IMR-90 (cell line): ENCODE data around the gene HENMT1. TPM values are rescaled to one million over a fixed set of nuclear protein-coding genes. Genes with fewer than 3 reads are reported as not detected.

ENCODE experiments used
- ATAC-seq: fragments of 200-7000 bp; cut with Tn5 transposase; 2 replicates; pipeline ENCODE4 v1.9.1; 2020; ENCODE audit warnings: low read depth, mild to moderate bottlenecking, moderate library complexity
- BruUV-seq: library from RNA; stranded (reverse); fragments of 400-500 nt; replicated peaks from 2 replicates; lab custom pipeline; 2021; lab: Mats Ljungman, UMichigan
- CTCF ChIA-PET: fragments of 300-600 bp; formaldehyde crosslinking; extraction: SDS; loops from one replicate; lab custom pipeline; 2021; ENCODE audit warnings: antibody characterized with exemption; lab: Yijun Ruan, JAX
- POLR2A ChIA-PET: fragments of 300-600 bp; sonication (Branson Sonifier 250); formaldehyde crosslinking; loops from one replicate; lab custom pipeline; 2022; ENCODE audit warnings: antibody characterized with exemption; ENCODE audit not compliant: unreplicated experiment; lab: Charles Lee
- DNase-seq: peaks from one replicate; pipeline ENCODE4 v3.0.0; 2013
- H2AFZ ChIP-seq: replicated peaks from 2 replicates; pipeline ENCODE3; 2013; ENCODE audit warnings: low read length, mild to moderate bottlenecking; ENCODE audit not compliant: poor library complexity
- H2AK5ac ChIP-seq: 2 replicates; pipeline ENCODE4 v1.6.1; 2013; ENCODE audit warnings: low read depth, low read length, inconsistent platforms
- H2AK9ac ChIP-seq: replicated peaks from 2 replicates; pipeline ENCODE3; 2013; ENCODE audit warnings: mild to moderate bottlenecking, low read depth, low read length, moderate library complexity; ENCODE audit not compliant: poor library complexity
- H2BK120ac ChIP-seq: 2 replicates; pipeline ENCODE4 v1.6.1; 2013; ENCODE audit warnings: low read depth, low read length, inconsistent platforms
- H2BK15ac ChIP-seq: 3 replicates; pipeline ENCODE4 v1.6.1; 2013; ENCODE audit warnings: low read depth, low read length, inconsistent platforms
- H2BK20ac ChIP-seq: 2 replicates; pipeline ENCODE4 v1.6.1; 2013; ENCODE audit warnings: low read depth, mild to moderate bottlenecking, inconsistent platforms, low read length, moderate library complexity
- H2BK5ac ChIP-seq: 2 replicates; pipeline ENCODE4 v1.6.1; 2013; ENCODE audit warnings: mild to moderate bottlenecking, low read depth, low read length, inconsistent platforms; ENCODE audit not compliant: poor library complexity, severe bottlenecking
- H3K14ac ChIP-seq: replicated peaks from 2 replicates; pipeline ENCODE4 v1.6.1; 2013; ENCODE audit warnings: low read depth, low read length, inconsistent platforms
- H3K18ac ChIP-seq: 2 replicates; pipeline ENCODE4 v1.6.1; 2013; ENCODE audit warnings: low read depth, low read length, control low read depth
- H3K23ac ChIP-seq: 2 replicates; pipeline ENCODE4 v1.6.1; 2013; ENCODE audit warnings: low read depth, low read length, inconsistent platforms
- H3K27ac ChIP-seq: 2 replicates; pipeline ENCODE4 v1.5.1; 2013; ENCODE audit warnings: mild to moderate bottlenecking, control low read depth, low read length; ENCODE audit not compliant: insufficient read depth
- H3K27me3 ChIP-seq: 2 replicates; pipeline ENCODE4 v1.6.1; 2013; ENCODE audit warnings: low read length; ENCODE audit not compliant: control insufficient read depth, insufficient read depth
- H3K36me3 ChIP-seq: 2 replicates; pipeline ENCODE4 v1.6.1; 2013; ENCODE audit warnings: low read length, mixed read lengths; ENCODE audit not compliant: control insufficient read depth, insufficient read depth
- H3K4ac ChIP-seq: 2 replicates; pipeline ENCODE4 v1.6.1; 2013; ENCODE audit warnings: low read depth, low read length, inconsistent platforms
- H3K4me1 ChIP-seq: 2 replicates; pipeline ENCODE4 v1.6.1; 2013; ENCODE audit warnings: low read length, mixed read lengths; ENCODE audit not compliant: control insufficient read depth, insufficient read depth
- H3K4me2 ChIP-seq: 2 replicates; pipeline ENCODE4 v1.6.1; 2013; ENCODE audit warnings: low read depth, mild to moderate bottlenecking, control low read depth, low read length, moderate library complexity
- H3K4me3 ChIP-seq: 2 replicates; pipeline ENCODE4 v1.5.1; 2013; ENCODE audit warnings: low read depth, mild to moderate bottlenecking, control low read depth, low read length, moderate library complexity; ENCODE audit not compliant: insufficient read depth
- H3K56ac ChIP-seq: 2 replicates; pipeline ENCODE4 v1.6.1; 2013; ENCODE audit warnings: low read length, inconsistent platforms; ENCODE audit not compliant: insufficient read depth; ENCODE audit errors: extremely low read depth
- H3K79me1 ChIP-seq, 2 experiments: 2 replicates each; pipeline ENCODE4 v1.6.1; 2013; ENCODE audit warnings: low read length in 2 of 2, inconsistent platforms in 1 of 2, low read depth in 1 of 2
- H3K9ac ChIP-seq: 2 replicates; pipeline ENCODE4 v1.6.1; 2013; ENCODE audit warnings: low read depth, low read length, control low read depth
- H3K9me1 ChIP-seq: 2 replicates; pipeline ENCODE4 v1.6.1; 2013; ENCODE audit warnings: low read length, inconsistent platforms; ENCODE audit not compliant: insufficient read depth
- H3K9me3 ChIP-seq: 2 replicates; pipeline ENCODE4 v1.6.1; 2013; ENCODE audit warnings: low read length; ENCODE audit not compliant: control insufficient read depth, insufficient read depth
- H4K20me1 ChIP-seq: 2 replicates; pipeline ENCODE4 v1.6.1; 2013; ENCODE audit warnings: low read length, inconsistent platforms; ENCODE audit not compliant: insufficient read depth
- H4K5ac ChIP-seq: 2 replicates; pipeline ENCODE4 v1.6.1; 2013; ENCODE audit warnings: mild to moderate bottlenecking, low read depth, low read length, control low read depth
- H4K8ac ChIP-seq, 2 experiments: 2 replicates each; pipeline ENCODE4 v1.6.1; 2013; ENCODE audit warnings: low read depth in 2 of 2, low read length in 2 of 2, control low read depth in 1 of 2, inconsistent platforms in 1 of 2
- H4K91ac ChIP-seq: 2 replicates; pipeline ENCODE4 v1.6.1; 2013; ENCODE audit warnings: low read depth, low read length, inconsistent platforms; ENCODE audit not compliant: insufficient read depth
- BHLHE40 ChIP-seq: fragments of 150-350 bp; IDR thresholded peaks from 2 replicates; pipeline ENCODE4 v1.6.1; 2016; ENCODE audit warnings: mild to moderate bottlenecking, low read depth, low read length
- CEBPB ChIP-seq: IDR thresholded peaks from 2 replicates; pipeline ENCODE4 v1.6.1; 2012; ENCODE audit warnings: low read depth, low read length, improper control_type of control experiment
- CHD1 ChIP-seq: IDR thresholded peaks from 2 replicates; pipeline ENCODE4 v1.6.1; 2012; ENCODE audit warnings: low read depth, low read length, improper control_type of control experiment
- FOS ChIP-seq: fragments of 150-350 bp; IDR thresholded peaks from 2 replicates; pipeline ENCODE4 v1.6.1; 2016; ENCODE audit warnings: low read depth, low read length
- MAZ ChIP-seq: IDR thresholded peaks from 2 replicates; pipeline ENCODE4 v1.6.1; 2012; ENCODE audit warnings: low read depth, mild to moderate bottlenecking, low read length, improper control_type of control experiment, moderate library complexity, borderline replicate concordance
- NFE2L2 ChIP-seq: fragments of 150-350 bp; IDR thresholded peaks from 2 replicates; pipeline ENCODE4 v1.6.1; 2016; ENCODE audit warnings: low read depth, mild to moderate bottlenecking, low read length
- POLR2A ChIP-seq: IDR thresholded peaks from 2 replicates; pipeline ENCODE4 v1.6.1; 2012; ENCODE audit warnings: mild to moderate bottlenecking, low read depth, low read length
- RCOR1 ChIP-seq: IDR thresholded peaks from 2 replicates; pipeline ENCODE4 v1.6.1; 2012; ENCODE audit warnings: mild to moderate bottlenecking, low read length, improper control_type of control experiment; ENCODE audit not compliant: insufficient replicate concordance
- SMC3 ChIP-seq: fragments of 150-350 bp; IDR thresholded peaks from 2 replicates; pipeline ENCODE4 v1.6.1; 2016; ENCODE audit warnings: low read depth, mild to moderate bottlenecking, antibody characterized with exemption, low read length, moderate library complexity
- WGBS, 2 experiments: methylation state at CpG; one replicate each; pipeline versions ENCODE4 v1.1.5 to v1.1.7; 2013; ENCODE audit warnings: missing lambda C conversion rate in 2 of 2; ENCODE audit not compliant: insufficient read length in 1 of 2; ENCODE audit errors: extremely low coverage in 2 of 2; 5-methylcytosine and 5-hydroxymethylcytosine counted together
- dilution Hi-C: fragments of 300-500 bp; cut with HindIII; formaldehyde crosslinking; loops from one replicate; pipeline ENCODE4 v1.14.3; 2018; ENCODE audit warnings: low sequenced_read_pairs; ENCODE audit not compliant: unreplicated experiment
- in situ Hi-C: fragments of 300-500 bp; cut with MboI; formaldehyde crosslinking; loops from 3 replicates; pipeline ENCODE4 v1.14.3; 2019; ENCODE audit warnings: low sequenced_read_pairs, inconsistent platforms, mixed read lengths
- intact Hi-C: fragments of 100-400 bp; cut with micrococcal nuclease; formaldehyde crosslinking; loops from 2 replicates; pipeline ENCODE4 v1.10.0; 2022
- polyA plus RNA-seq, 3 experiments: library from polyadenylated mRNA; depleted of rRNA; stranded (reverse); fragments of >200 nt; gene quantifications; 2 replicates each; pipeline ENCODE4 v1.2.3, GENCODE V29; 2012; ENCODE audit warnings: low replicate concordance in 1 of 3
- total RNA-seq: library from RNA; depleted of rRNA; stranded (reverse); fragments of >200 nt; gene quantifications from 2 replicates; pipeline ENCODE4 v1.2.3, GENCODE V29; 2012
- TF ChIP-seq, protein P1 (sequence below): fragments of 150-350 bp; IDR thresholded peaks from 2 replicates; pipeline ENCODE4 v1.6.1; 2017; ENCODE audit warnings: mild to moderate bottlenecking, antibody characterized with exemption, low read length, low read depth
- TF ChIP-seq, protein P2 (sequence below): conservative IDR thresholded peaks from 2 replicates; pipeline ENCODE4 v1.5.1; 2012; ENCODE audit warnings: mild to moderate bottlenecking, low read depth, low read length, improper control_type of control experiment

The HENMT1 gene
- total and polyA plus RNA-seq, 2 of the 4 experiments (the other 2 are of a cell fraction) = 0.54 to 0.67 TPM

DNA sequence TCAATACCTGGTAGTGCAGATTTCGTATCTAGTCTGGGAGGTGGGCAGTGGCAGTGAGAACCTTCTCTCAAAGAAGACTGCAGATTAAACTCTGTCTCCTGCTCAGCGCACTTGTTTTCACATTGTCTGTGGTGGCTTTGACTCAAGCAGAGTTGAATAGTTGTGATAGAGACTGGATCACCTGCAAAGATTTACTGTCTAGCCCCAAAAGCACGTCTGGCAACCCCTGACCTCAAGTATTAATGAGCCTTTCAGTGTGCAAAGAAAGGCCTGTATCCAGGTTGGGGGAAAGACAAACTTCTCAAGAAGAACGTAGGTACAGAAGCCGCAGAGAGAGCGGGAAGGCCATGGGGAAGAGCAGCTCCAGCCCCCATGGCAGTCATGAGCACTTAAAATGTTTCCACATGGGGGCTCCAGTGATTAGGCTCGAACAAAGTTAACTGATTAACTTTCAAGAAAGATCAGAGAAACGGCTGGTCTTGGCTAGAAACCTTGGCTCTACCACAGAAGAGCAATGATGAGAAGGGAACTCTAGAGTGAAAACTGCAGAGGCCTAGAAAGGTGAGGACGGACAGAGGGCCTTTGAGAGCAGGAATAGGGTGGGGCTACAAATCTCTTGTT lies 15.2 kb downstream of the HENMT1 start:
- Histone ChIP-seq H3K27me3 (no peaks in the 10 kb centered on the region), H3K56ac (no peak overlapping the region), H2AFZ (no peak overlapping the region), H3K23ac (no peak overlapping the region), H2BK15ac (no peak overlapping the region), H3K9me3 (no peaks in the 10 kb centered on the region), H3K36me3 (no peaks in the 10 kb centered on the region), H3K14ac (no peak overlapping the region), H3K27ac (no peak overlapping the region), H2BK120ac (no peak overlapping the region), H2BK20ac (no peak overlapping the region), H3K4me3 (no peak overlapping the region), H4K20me1 (no peaks in the 10 kb centered on the region), H2AK9ac (no peak overlapping the region), H3K9ac (no peak overlapping the region), H4K5ac (no peak overlapping the region), H3K79me1 (no peaks in the 10 kb centered on the region), H3K4ac (no peak overlapping the region), H4K91ac (no peak overlapping the region), H3K4me2 (no peak overlapping the region), H3K4me1 (peaks cover 5% of the 10 kb centered on the region), H3K9me1 (no peaks in the 10 kb centered on the region; the same call in 1 of the 2 replicates), H4K8ac (no peak overlapping the region), H2BK5ac (no peak overlapping the region), H2AK5ac (no peak overlapping the region), H3K18ac (no peak overlapping the region)
- dilution Hi-C loops (no loop called here), in situ Hi-C loops (no loop called here), intact Hi-C loops (loop anchor here (10.0 kb wide), 1 partner anchor 431 kb away; no protein-coding TSS in a partner anchor)
- WGBS, 2 experiments = 83% methylated on average over 5 of the region's 9 CpGs; no CpG with 5 or more reads in 1 of the 2 experiments
- DNase-seq (no peak), ATAC-seq (no peak)
- ChIA-PET POLR2A (no interaction called here), CTCF (no interaction called here)
- TF ChIP-seq, protein P1, sequence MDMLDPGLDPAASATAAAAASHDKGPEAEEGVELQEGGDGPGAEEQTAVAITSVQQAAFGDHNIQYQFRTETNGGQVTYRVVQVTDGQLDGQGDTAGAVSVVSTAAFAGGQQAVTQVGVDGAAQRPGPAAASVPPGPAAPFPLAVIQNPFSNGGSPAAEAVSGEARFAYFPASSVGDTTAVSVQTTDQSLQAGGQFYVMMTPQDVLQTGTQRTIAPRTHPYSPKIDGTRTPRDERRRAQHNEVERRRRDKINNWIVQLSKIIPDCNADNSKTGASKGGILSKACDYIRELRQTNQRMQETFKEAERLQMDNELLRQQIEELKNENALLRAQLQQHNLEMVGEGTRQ = no peak
- TF ChIP-seq NFE2L2 (no peak), MAZ (no peak), CEBPB (no peak), CHD1 (no peak), BHLHE40 (no peak), RCOR1 (no peak), POLR2A (no peak), SMC3 (no peak), FOS (no peak)
- TF ChIP-seq, protein P2, sequence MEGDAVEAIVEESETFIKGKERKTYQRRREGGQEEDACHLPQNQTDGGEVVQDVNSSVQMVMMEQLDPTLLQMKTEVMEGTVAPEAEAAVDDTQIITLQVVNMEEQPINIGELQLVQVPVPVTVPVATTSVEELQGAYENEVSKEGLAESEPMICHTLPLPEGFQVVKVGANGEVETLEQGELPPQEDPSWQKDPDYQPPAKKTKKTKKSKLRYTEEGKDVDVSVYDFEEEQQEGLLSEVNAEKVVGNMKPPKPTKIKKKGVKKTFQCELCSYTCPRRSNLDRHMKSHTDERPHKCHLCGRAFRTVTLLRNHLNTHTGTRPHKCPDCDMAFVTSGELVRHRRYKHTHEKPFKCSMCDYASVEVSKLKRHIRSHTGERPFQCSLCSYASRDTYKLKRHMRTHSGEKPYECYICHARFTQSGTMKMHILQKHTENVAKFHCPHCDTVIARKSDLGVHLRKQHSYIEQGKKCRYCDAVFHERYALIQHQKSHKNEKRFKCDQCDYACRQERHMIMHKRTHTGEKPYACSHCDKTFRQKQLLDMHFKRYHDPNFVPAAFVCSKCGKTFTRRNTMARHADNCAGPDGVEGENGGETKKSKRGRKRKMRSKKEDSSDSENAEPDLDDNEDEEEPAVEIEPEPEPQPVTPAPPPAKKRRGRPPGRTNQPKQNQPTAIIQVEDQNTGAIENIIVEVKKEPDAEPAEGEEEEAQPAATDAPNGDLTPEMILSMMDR = no peak
- BruUV-seq = no TSS peak
